GM23338 (cell line): ENCODE results near the gene FNDC1. TPM values are rescaled to one million over a fixed set of nuclear protein-coding genes. Genes with fewer than 3 reads are reported as not detected.

Experiments used
- ATAC-seq: fragments of 200-7000 bp; cut with Tn5 transposase; 3 replicates; pipeline ENCODE4 v1.9.1; 2020
- DNase-seq: peaks from one replicate; pipeline ENCODE4 v3.0.0-alpha.2; 2015; ENCODE audit warnings: low spot score
- H2AFZ ChIP-seq: fragments of 200-600 bp; sonication (generic); 2 replicates; pipeline ENCODE4 v1.8.0; 2016; ENCODE audit warnings: antibody characterized with exemption, mild to moderate bottlenecking, moderate library complexity
- H3F3A ChIP-seq: fragments of 200-600 bp; sonication (generic); replicated peaks from 2 replicates; pipeline ENCODE4 v1.8.0; 2017; ENCODE audit warnings: antibody characterized with exemption, mixed run types, low read depth
- H3K27ac ChIP-seq: fragments of 200-600 bp; sonication (generic); 2 replicates; pipeline ENCODE4 v1.6.1; 2016; ENCODE audit warnings: low read depth
- H3K27me3 ChIP-seq: fragments of 200-600 bp; sonication (generic); 2 replicates; pipeline ENCODE4 v1.8.0; 2016; ENCODE audit warnings: mild to moderate bottlenecking, mixed run types, moderate library complexity; ENCODE audit not compliant: insufficient read depth
- H3K36me3 ChIP-seq: fragments of 200-600 bp; sonication (generic); 2 replicates; pipeline ENCODE4 v1.8.0; 2016; ENCODE audit warnings: mild to moderate bottlenecking; ENCODE audit not compliant: insufficient read depth
- H3K4me1 ChIP-seq: fragments of 200-600 bp; sonication (generic); 2 replicates; pipeline ENCODE4 v1.8.0; 2016; ENCODE audit warnings: mild to moderate bottlenecking, moderate library complexity; ENCODE audit not compliant: insufficient read depth
- H3K4me2 ChIP-seq: fragments of 200-600 bp; sonication (generic); 2 replicates; pipeline ENCODE4 v1.7.1; 2017; ENCODE audit warnings: mixed run types
- H3K4me3 ChIP-seq: fragments of 200-600 bp; sonication (generic); 2 replicates; pipeline ENCODE4 v1.6.1; 2016; ENCODE audit warnings: mixed run types
- H3K79me2 ChIP-seq: fragments of 200-600 bp; sonication (generic); replicated peaks from 2 replicates; pipeline ENCODE4 v1.8.0; 2017; ENCODE audit warnings: mild to moderate bottlenecking; ENCODE audit not compliant: insufficient read depth
- H3K9me2 ChIP-seq: fragments of 200-600 bp; sonication (generic); 2 replicates; pipeline ENCODE4 v1.8.0; 2017; ENCODE audit not compliant: insufficient read depth
- H4K20me1 ChIP-seq: fragments of 200-600 bp; sonication (generic); replicated peaks from 2 replicates; pipeline ENCODE4 v1.8.0; 2017; ENCODE audit warnings: mild to moderate bottlenecking; ENCODE audit not compliant: insufficient read depth
- H3K27ac Mint-ChIP-seq: 2 replicates; pipeline ENCODE4 v1.8.0; 2020; ENCODE audit warnings: inconsistent platforms, mild to moderate bottlenecking, moderate library complexity, mixed read lengths
- H3K27me3 Mint-ChIP-seq: 3 replicates; pipeline ENCODE4 v1.8.0; 2022; ENCODE audit warnings: low read depth, mild to moderate bottlenecking, moderate library complexity, mixed read lengths, inconsistent platforms; ENCODE audit not compliant: insufficient read depth, poor library complexity
- H3K36me3 Mint-ChIP-seq: 3 replicates; pipeline ENCODE4 v1.8.0; 2021; ENCODE audit warnings: low read depth, mild to moderate bottlenecking, inconsistent platforms, moderate library complexity, mixed read lengths
- H3K4me1 Mint-ChIP-seq: 3 replicates; pipeline ENCODE4 v1.8.0; 2020; ENCODE audit warnings: mild to moderate bottlenecking, inconsistent platforms, mixed read lengths
- H3K4me3 Mint-ChIP-seq: 3 replicates; pipeline ENCODE4 v1.8.0; 2021; ENCODE audit warnings: moderate library complexity, mild to moderate bottlenecking, inconsistent platforms, mixed read lengths
- H3K9me3 Mint-ChIP-seq: 3 replicates; pipeline ENCODE4 v1.8.0; 2020; ENCODE audit warnings: moderate library complexity, mild to moderate bottlenecking, inconsistent platforms, mixed read lengths
- CREB1 ChIP-seq: fragments of 250-450 bp; sonication (Bioruptor Pico); IDR thresholded peaks from 2 replicates; pipeline ENCODE4 v1.5.0; 2020; ENCODE audit warnings: low read depth, mild to moderate bottlenecking, moderate library complexity
- EZH2 ChIP-seq: fragments of 200-600 bp; sonication (generic); IDR thresholded peaks from one replicate; pipeline ENCODE4 v1.8.0; 2017; ENCODE audit warnings: antibody characterized with exemption, mild to moderate bottlenecking, low read depth; ENCODE audit not compliant: unreplicated experiment
- EZH2phosphoT487 ChIP-seq: fragments of 200-600 bp; sonication (generic); IDR thresholded peaks from one replicate; pipeline ENCODE4 v1.8.1; 2018; ENCODE audit warnings: antibody characterized with exemption; ENCODE audit not compliant: unreplicated experiment
- JUNB ChIP-seq: IDR thresholded peaks from one replicate; pipeline ENCODE4 v1.6.1; 2016; ENCODE audit warnings: antibody characterized with exemption; ENCODE audit not compliant: unreplicated experiment
- NANOG ChIP-seq: IDR thresholded peaks from 2 replicates; pipeline ENCODE4 v1.6.1; 2016; ENCODE audit warnings: antibody characterized with exemption, borderline replicate concordance
- POLR2AphosphoS5 ChIP-seq: IDR thresholded peaks from 2 replicates; pipeline ENCODE4 v1.6.1; 2016; ENCODE audit warnings: antibody characterized with exemption, low read depth
- REST ChIP-seq: IDR thresholded peaks from one replicate; pipeline ENCODE4 v1.6.1; 2018; ENCODE audit warnings: antibody characterized with exemption; ENCODE audit not compliant: unreplicated experiment
- STAT1 ChIP-seq: IDR thresholded peaks from one replicate; pipeline ENCODE4 v1.6.1; 2016; ENCODE audit warnings: antibody characterized with exemption; ENCODE audit not compliant: unreplicated experiment
- ZNF331 ChIP-seq: fragments of 250-450 bp; sonication (Bioruptor Pico); IDR thresholded peaks from 2 replicates; pipeline ENCODE4 v1.5.0; 2020; ENCODE audit warnings: low read depth, mild to moderate bottlenecking, moderate library complexity
- polyA plus RNA-seq: library from polyadenylated mRNA; unstranded; fragments of >200 nt; fragmentation: Nextera tagmentation; extraction: Ambion mirVana; gene quantifications from 2 replicates; pipeline ENCODE4 v1.2.1, GENCODE V29; 2016
- total RNA-seq: library from RNA; depleted of rRNA; stranded (reverse); fragments of >200 nt; shearing (Covaris generic); gene quantifications from 2 replicates; pipeline ENCODE4 v1.2.3, GENCODE V29; 2014
- TF ChIP-seq, protein P1 (sequence below): IDR thresholded peaks from 2 replicates; pipeline ENCODE4 v1.6.1; 2016; ENCODE audit warnings: antibody characterized with exemption
- TF ChIP-seq, protein P2 (sequence below): fragments of 250-450 bp; sonication (Bioruptor Pico); IDR thresholded peaks from 2 replicates; pipeline ENCODE4 v1.5.0; 2020; ENCODE audit warnings: mild to moderate bottlenecking, moderate library complexity

Gene FNDC1
- total and polyA plus RNA-seq, 2 experiments from 2014 or later = 0.38 to 0.57 TPM

DNA sequence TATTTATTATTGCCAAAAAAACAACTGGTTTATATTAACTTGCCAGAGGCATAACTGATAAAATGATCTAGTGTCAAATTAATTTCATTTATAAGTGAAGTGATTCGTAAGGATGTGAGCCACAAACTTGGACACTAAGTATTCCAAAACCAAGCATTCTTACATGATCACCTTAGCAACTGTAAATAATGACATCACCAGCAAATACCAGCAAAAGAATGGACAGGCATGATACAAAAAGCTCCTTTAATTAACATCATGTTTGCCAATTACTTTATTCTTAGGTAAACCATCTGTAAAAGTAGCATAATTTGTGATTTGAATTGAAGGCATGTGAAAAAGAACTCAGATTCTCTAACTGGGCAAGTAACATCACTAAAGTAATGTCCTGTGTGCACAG lies 17.2 kb upstream of the FNDC1 start (continued):
- TF ChIP-seq STAT1 = no peak
- no peak for TF ChIP-seq POLR2AphosphoS5

GRCh38 chr6:159152782-159153181 lies 16.4 kb upstream of the FNDC1 start:
- no peak overlapping the region for H3K27ac ChIP-seq
- H3F3A ChIP-seq = no peaks in the 10 kb centered on the region
- no peaks in the 10 kb centered on the region for H3K36me3 Mint-ChIP-seq
- no peak overlapping the region for H3K4me3 ChIP-seq
- no peaks in the 10 kb centered on the region for H4K20me1 ChIP-seq
- no peaks in the 10 kb centered on the region; the same call in 1 of the 2 replicates for H3K36me3 ChIP-seq
- H3K4me1 Mint-ChIP-seq = no peaks in the 10 kb centered on the region
- no peak overlapping the region for H2AFZ ChIP-seq
- H3K27ac Mint-ChIP-seq = no peak overlapping the region
- no peaks in the 10 kb centered on the region for H3K9me2 ChIP-seq
- peaks cover 21% of the 10 kb centered on the region; the same call in 2 of the 3 replicates for H3K9me3 Mint-ChIP-seq
- no peaks in the 10 kb centered on the region for H3K4me1 ChIP-seq
- no peaks in the 10 kb centered on the region for H3K27me3 ChIP-seq
- TF ChIP-seq EZH2phosphoT487 = no peak
- TF ChIP-seq REST = no peak
- no peak for TF ChIP-seq JUNB
- TF ChIP-seq, protein P1, sequence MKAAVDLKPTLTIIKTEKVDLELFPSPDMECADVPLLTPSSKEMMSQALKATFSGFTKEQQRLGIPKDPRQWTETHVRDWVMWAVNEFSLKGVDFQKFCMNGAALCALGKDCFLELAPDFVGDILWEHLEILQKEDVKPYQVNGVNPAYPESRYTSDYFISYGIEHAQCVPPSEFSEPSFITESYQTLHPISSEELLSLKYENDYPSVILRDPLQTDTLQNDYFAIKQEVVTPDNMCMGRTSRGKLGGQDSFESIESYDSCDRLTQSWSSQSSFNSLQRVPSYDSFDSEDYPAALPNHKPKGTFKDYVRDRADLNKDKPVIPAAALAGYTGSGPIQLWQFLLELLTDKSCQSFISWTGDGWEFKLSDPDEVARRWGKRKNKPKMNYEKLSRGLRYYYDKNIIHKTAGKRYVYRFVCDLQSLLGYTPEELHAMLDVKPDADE = no peak
- ATAC-seq (no peak), DNase-seq (no peak)
- no peaks in the 10 kb centered on the region for H3K27me3 Mint-ChIP-seq
- no peak overlapping the region for H3K4me2 ChIP-seq
- no peaks in the 10 kb centered on the region for H3K79me2 ChIP-seq
- H3K4me3 Mint-ChIP-seq = no peak overlapping the region

DNA sequence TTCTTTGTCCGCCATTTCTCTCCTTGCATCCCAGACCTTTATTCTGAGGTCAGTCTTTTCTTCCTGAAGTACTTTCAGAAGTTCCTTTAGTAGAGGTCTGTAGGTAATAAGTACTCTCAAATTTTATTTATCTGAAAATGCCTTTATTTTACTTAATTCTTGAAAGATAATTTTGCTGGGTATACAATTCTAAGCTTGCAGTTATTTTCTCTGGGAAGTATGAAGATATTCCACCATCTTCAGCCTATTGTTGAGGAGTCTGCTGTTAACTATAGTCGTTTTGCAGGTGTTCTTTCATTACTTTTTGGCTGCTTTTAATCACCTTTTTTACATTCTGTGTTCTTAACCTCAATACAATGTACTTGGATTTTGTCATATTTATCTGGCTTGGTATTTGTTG lies 13.5 kb upstream of the FNDC1 start:
- Histone ChIP-seq H2AFZ (no peak overlapping the region), H4K20me1 (no peaks in the 10 kb centered on the region), H3K9me2 (no peaks in the 10 kb centered on the region), H3K79me2 (no peaks in the 10 kb centered on the region), H3K36me3 (no peaks in the 10 kb centered on the region; the same call in 1 of the 2 replicates), H3F3A (no peaks in the 10 kb centered on the region), H3K27ac (no peak overlapping the region), H3K4me1 (no peaks in the 10 kb centered on the region), H3K4me2 (no peak overlapping the region), H3K27me3 (no peaks in the 10 kb centered on the region), H3K4me3 (no peak overlapping the region)
- Mint-ChIP-seq H3K27me3 (peaks cover 3% of the 10 kb centered on the region), H3K4me1 (no peaks in the 10 kb centered on the region), H3K4me3 (no peak overlapping the region), H3K9me3 (peaks cover 21% of the 10 kb centered on the region; the same call in 2 of the 3 replicates), H3K36me3 (no peaks in the 10 kb centered on the region), H3K27ac (no peak overlapping the region)
- DNase-seq (no peak), ATAC-seq (no peak)
- TF ChIP-seq EZH2 (no peak), CREB1 (CRISPR knock-in tag) (no peak), POLR2AphosphoS5 (no peak), ZNF331 (CRISPR knock-in tag) (no peak), JUNB (no peak), NANOG (no peak)
- TF ChIP-seq, protein P2, sequence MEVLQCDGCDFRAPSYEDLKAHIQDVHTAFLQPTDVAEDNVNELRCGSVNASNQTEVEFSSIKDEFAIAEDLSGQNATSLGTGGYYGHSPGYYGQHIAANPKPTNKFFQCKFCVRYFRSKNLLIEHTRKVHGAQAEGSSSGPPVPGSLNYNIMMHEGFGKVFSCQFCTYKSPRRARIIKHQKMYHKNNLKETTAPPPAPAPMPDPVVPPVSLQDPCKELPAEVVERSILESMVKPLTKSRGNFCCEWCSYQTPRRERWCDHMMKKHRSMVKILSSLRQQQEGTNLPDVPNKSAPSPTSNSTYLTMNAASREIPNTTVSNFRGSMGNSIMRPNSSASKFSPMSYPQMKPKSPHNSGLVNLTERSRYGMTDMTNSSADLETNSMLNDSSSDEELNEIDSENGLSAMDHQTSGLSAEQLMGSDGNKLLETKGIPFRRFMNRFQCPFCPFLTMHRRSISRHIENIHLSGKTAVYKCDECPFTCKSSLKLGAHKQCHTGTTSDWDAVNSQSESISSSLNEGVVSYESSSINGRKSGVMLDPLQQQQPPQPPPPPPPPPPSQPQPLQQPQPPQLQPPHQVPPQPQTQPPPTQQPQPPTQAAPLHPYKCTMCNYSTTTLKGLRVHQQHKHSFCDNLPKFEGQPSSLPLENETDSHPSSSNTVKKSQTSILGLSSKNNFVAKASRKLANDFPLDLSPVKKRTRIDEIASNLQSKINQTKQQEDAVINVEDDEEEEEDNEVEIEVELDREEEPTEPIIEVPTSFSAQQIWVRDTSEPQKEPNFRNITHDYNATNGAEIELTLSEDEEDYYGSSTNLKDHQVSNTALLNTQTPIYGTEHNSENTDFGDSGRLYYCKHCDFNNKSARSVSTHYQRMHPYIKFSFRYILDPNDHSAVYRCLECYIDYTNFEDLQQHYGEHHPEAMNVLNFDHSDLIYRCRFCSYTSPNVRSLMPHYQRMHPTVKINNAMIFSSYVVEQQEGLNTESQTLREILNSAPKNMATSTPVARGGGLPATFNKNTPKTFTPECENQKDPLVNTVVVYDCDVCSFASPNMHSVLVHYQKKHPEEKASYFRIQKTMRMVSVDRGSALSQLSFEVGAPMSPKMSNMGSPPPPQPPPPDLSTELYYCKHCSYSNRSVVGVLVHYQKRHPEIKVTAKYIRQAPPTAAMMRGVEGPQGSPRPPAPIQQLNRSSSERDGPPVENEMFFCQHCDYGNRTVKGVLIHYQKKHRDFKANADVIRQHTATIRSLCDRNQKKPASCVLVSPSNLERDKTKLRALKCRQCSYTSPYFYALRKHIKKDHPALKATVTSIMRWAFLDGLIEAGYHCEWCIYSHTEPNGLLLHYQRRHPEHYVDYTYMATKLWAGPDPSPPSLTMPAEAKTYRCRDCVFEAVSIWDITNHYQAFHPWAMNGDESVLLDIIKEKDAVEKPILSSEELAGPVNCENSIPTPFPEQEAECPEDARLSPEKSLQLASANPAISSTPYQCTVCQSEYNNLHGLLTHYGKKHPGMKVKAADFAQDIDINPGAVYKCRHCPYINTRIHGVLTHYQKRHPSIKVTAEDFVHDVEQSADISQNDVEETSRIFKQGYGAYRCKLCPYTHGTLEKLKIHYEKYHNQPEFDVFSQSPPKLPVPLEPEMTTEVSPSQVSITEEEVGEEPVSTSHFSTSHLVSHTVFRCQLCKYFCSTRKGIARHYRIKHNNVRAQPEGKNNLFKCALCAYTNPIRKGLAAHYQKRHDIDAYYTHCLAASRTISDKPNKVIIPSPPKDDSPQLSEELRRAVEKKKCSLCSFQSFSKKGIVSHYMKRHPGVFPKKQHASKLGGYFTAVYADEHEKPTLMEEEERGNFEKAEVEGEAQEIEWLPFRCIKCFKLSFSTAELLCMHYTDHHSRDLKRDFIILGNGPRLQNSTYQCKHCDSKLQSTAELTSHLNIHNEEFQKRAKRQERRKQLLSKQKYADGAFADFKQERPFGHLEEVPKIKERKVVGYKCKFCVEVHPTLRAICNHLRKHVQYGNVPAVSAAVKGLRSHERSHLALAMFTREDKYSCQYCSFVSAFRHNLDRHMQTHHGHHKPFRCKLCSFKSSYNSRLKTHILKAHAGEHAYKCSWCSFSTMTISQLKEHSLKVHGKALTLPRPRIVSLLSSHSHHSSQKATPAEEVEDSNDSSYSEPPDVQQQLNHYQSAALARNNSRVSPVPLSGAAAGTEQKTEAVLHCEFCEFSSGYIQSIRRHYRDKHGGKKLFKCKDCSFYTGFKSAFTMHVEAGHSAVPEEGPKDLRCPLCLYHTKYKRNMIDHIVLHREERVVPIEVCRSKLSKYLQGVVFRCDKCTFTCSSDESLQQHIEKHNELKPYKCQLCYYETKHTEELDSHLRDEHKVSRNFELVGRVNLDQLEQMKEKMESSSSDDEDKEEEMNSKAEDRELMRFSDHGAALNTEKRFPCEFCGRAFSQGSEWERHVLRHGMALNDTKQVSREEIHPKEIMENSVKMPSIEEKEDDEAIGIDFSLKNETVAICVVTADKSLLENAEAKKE (CRISPR knock-in tag) = no peak
